ENCODE measurements around the gene CAMK4.
A peak's percentile ranks its signal among the peaks of the same experiment; 100 is the strongest.
"Not testable (repeated sequence)": the region's sequence is repeated elsewhere in the genome, so short reads cannot be mapped to it uniquely, and the experiment has no call there.

The CAMK4 gene

GRCh38 chr5:111229871-111230810, 6.0 kb downstream of the CAMK4 start:
- no peak for DNase-seq

GRCh38 chr5:111231119-111231518, 6.9 kb downstream of the CAMK4 start:
- no peak for DNase-seq

- no peak for DNase-seq
Measured at GRCh38 chr5:111232311-111233051, 8.3 kb downstream of the CAMK4 start.

- no peak for DNase-seq
Measured at GRCh38 chr5:111233052-111233374, 8.8 kb downstream of the CAMK4 start.

- DNase-seq = no peak
Measured at GRCh38 chr5:111234125-111234524, 9.9 kb downstream of the CAMK4 start.

- no peak for DNase-seq
Measured at GRCh38 chr5:111235635-111236034, 11.5 kb downstream of the CAMK4 start.

- DNase-seq = no peak
Measured at GRCh38 chr5:111236348-111236747, 12.2 kb downstream of the CAMK4 start.

GRCh38 chr5:111236995-111237394, 12.8 kb downstream of the CAMK4 start:
- no peak for DNase-seq

GRCh38 chr5:111237470-111237869, 13.3 kb downstream of the CAMK4 start:
- no peak for DNase-seq

- DNase-seq = no peak
Measured at GRCh38 chr5:111238431-111239225, 14.4 kb downstream of the CAMK4 start.

GRCh38 chr5:111241696-111242095, 17.5 kb downstream of the CAMK4 start:
- no peak for DNase-seq

- no peak for DNase-seq
Measured at GRCh38 chr5:111242606-111243005, 18.4 kb downstream of the CAMK4 start.

- DNase-seq = no peak
Measured at GRCh38 chr5:111243318-111243717, 19.1 kb downstream of the CAMK4 start.

GRCh38 chr5:111245654-111246053, 21.5 kb downstream of the CAMK4 start:
- no peak for DNase-seq

- DNase-seq = no peak
Measured at GRCh38 chr5:111246459-111246858, 22.3 kb downstream of the CAMK4 start.

- DNase-seq = no peak
Measured at GRCh38 chr5:111248571-111248970, 24.4 kb downstream of the CAMK4 start.

- DNase-seq = no peak
Measured at GRCh38 chr5:111251921-111252320, 27.7 kb downstream of the CAMK4 start.

GRCh38 chr5:111252799-111253545, 28.8 kb downstream of the CAMK4 start:
- no peak for DNase-seq

GRCh38 chr5:111254613-111255012, 30.4 kb downstream of the CAMK4 start:
- DNase-seq = peak; percentile 58 to 67

- no peak for DNase-seq
Measured at GRCh38 chr5:111255169-111255568, 31.0 kb downstream of the CAMK4 start.

GRCh38 chr5:111256128-111256527, 31.9 kb downstream of the CAMK4 start:
- DNase-seq = no peak

- not testable (repeated sequence) for DNase-seq
Measured at GRCh38 chr5:111257610-111258009, 33.4 kb downstream of the CAMK4 start.

- no peak for DNase-seq
Measured at GRCh38 chr5:111259636-111260035, 35.5 kb downstream of the CAMK4 start.
